ENCODE data around the gene TFDP2.

DNA sequence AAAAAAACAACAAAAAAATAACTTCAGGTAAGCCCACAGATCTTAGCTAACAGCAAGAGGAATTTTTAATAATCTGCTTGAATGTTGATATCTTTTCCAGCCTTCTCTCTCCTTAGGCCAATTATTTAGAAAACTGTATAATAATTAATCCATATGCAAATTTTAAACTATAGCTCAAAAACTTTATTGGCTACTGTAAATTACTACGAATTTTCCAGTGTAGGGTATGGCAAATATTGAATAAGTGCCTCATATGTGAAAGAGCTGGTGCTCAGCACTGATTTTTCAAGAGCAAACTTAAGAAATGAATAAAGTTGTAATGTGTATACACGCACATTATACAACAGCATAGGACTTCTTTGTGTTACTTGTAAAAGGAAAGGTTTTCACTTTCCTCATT lies 123.0 kb downstream of the TFDP2 start:
- TF ChIP-seq, protein P1, sequence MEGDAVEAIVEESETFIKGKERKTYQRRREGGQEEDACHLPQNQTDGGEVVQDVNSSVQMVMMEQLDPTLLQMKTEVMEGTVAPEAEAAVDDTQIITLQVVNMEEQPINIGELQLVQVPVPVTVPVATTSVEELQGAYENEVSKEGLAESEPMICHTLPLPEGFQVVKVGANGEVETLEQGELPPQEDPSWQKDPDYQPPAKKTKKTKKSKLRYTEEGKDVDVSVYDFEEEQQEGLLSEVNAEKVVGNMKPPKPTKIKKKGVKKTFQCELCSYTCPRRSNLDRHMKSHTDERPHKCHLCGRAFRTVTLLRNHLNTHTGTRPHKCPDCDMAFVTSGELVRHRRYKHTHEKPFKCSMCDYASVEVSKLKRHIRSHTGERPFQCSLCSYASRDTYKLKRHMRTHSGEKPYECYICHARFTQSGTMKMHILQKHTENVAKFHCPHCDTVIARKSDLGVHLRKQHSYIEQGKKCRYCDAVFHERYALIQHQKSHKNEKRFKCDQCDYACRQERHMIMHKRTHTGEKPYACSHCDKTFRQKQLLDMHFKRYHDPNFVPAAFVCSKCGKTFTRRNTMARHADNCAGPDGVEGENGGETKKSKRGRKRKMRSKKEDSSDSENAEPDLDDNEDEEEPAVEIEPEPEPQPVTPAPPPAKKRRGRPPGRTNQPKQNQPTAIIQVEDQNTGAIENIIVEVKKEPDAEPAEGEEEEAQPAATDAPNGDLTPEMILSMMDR (IDR thresholded peaks at IDR 0.05), result no peak
- no peak for TF ChIP-seq POLR2A (IDR thresholded peaks at IDR 0.05)
